Activated CD4-positive, alpha-beta T cell treated with anti-CD3 and anti-CD28 coated beads for 24 hours (primary cell): Measurements from ENCODE around the gene HCRTR2.
"Not testable (repeated sequence)": the region's sequence is repeated elsewhere in the genome, so short reads cannot be mapped to it uniquely, and the experiment has no call there.

Experiments used
- DNase-seq, 2 donors: peaks; one replicate each; pipeline ENCODE4 v3.0.0-alpha.2; 2020; ENCODE audit warnings: low read depth in 2 of 2

HCRTR2 gene

GRCh38 chr6:55212156-55212555 is 37.8 kb downstream of the HCRTR2 start:
- no peak for DNase-seq

GRCh38 chr6:55220961-55221360 is 46.6 kb downstream of the HCRTR2 start:
- DNase-seq = no peak

- DNase-seq = no peak
These were observed 53.5 kb downstream of the HCRTR2 start for GRCh38 chr6:55227862-55228261.

- DNase-seq = no peak
These were observed 64.8 kb downstream of the HCRTR2 start for GRCh38 chr6:55239099-55239498.

- DNase-seq = not testable (repeated sequence)
These were observed 66.8 kb downstream of the HCRTR2 start for GRCh38 chr6:55240975-55241605.

GRCh38 chr6:55250400-55250799 is 76.1 kb downstream of the HCRTR2 start:
- DNase-seq = no peak

- DNase-seq = no peak
These were observed 80.8 kb downstream of the HCRTR2 start for GRCh38 chr6:55255113-55255512.

- no peak for DNase-seq
These were observed 85.9 kb downstream of the HCRTR2 start for GRCh38 chr6:55260181-55260580.

GRCh38 chr6:55265409-55266114 is 91.2 kb downstream of the HCRTR2 start:
- DNase-seq = no peak

GRCh38 chr6:55266896-55267295 is 92.6 kb downstream of the HCRTR2 start:
- no peak for DNase-seq

GRCh38 chr6:55276745-55277530 is 102.6 kb downstream of the HCRTR2 start:
- DNase-seq = no peak

- no peak for DNase-seq
These were observed 103.3 kb downstream of the HCRTR2 start for GRCh38 chr6:55277646-55278045.

GRCh38 chr6:55281215-55281614 is 106.9 kb downstream of the HCRTR2 start:
- no peak for DNase-seq

GRCh38 chr6:55282115-55282514 is 107.8 kb downstream of the HCRTR2 start:
- no peak for DNase-seq

GRCh38 chr6:55286824-55287223 is 112.5 kb downstream of the HCRTR2 start:
- DNase-seq = no peak

GRCh38 chr6:55290736-55291135 is 116.4 kb downstream of the HCRTR2 start:
- no peak for DNase-seq

GRCh38 chr6:55293116-55293515 is 118.8 kb downstream of the HCRTR2 start:
- DNase-seq = no peak

- DNase-seq = not testable (repeated sequence)
These were observed 122.9 kb downstream of the HCRTR2 start for GRCh38 chr6:55297214-55297613.

- no peak for DNase-seq
These were observed 125.1 kb downstream of the HCRTR2 start for GRCh38 chr6:55299286-55299985.

GRCh38 chr6:55304747-55305146 is 130.4 kb downstream of the HCRTR2 start:
- DNase-seq = no peak

GRCh38 chr6:55319961-55320695 is 145.8 kb downstream of the HCRTR2 start:
- no peak for DNase-seq
